HEK293 (cell line): ENCODE results near the gene SULT2B1.

Experiments
- GLIS2 ChIP-seq: fragments of 450-650 bp; formaldehyde crosslinking; IDR thresholded peaks from 2 replicates; pipeline ENCODE4 v1.5.1; 2016; ENCODE audit warnings: missing biosample characterization, missing genetic modification characterization
- KLF16 ChIP-seq: fragments of 450-650 bp; formaldehyde crosslinking; IDR thresholded peaks from 2 replicates; pipeline ENCODE4 v1.5.1; 2017; ENCODE audit warnings: missing biosample characterization, missing genetic modification characterization
- PRDM1 ChIP-seq: fragments of 450-650 bp; formaldehyde crosslinking; IDR thresholded peaks from 2 replicates; pipeline ENCODE4; 2016; ENCODE audit warnings: missing biosample characterization, missing genetic modification characterization
- REPIN1 ChIP-seq: fragments of 450-650 bp; formaldehyde crosslinking; IDR thresholded peaks from 2 replicates; pipeline ENCODE4 v1.5.1; 2017; ENCODE audit warnings: missing biosample characterization, missing genetic modification characterization, low read depth
- SALL2 ChIP-seq: fragments of 450-650 bp; formaldehyde crosslinking; IDR thresholded peaks from 2 replicates; pipeline ENCODE4 v1.5.0; 2017; ENCODE audit warnings: missing biosample characterization, mild to moderate bottlenecking, missing genetic modification characterization, borderline replicate concordance
- ZBTB1 ChIP-seq: fragments of 450-650 bp; formaldehyde crosslinking; IDR thresholded peaks from 2 replicates; pipeline ENCODE4 v1.5.1; 2016; ENCODE audit warnings: missing biosample characterization, missing genetic modification characterization
- ZBTB7A ChIP-seq: fragments of 450-650 bp; formaldehyde crosslinking; IDR thresholded peaks from 2 replicates; pipeline ENCODE4 v1.5.1; 2016; ENCODE audit warnings: low read depth, missing biosample characterization, missing genetic modification characterization
- ZIC2 ChIP-seq: fragments of 450-650 bp; formaldehyde crosslinking; IDR thresholded peaks from 2 replicates; pipeline ENCODE4 v1.5.1; 2016; ENCODE audit warnings: missing biosample characterization, missing genetic modification characterization
- ZNF121 ChIP-seq: fragments of 450-650 bp; formaldehyde crosslinking; IDR thresholded peaks from 2 replicates; pipeline ENCODE4 v1.5.1; 2016; ENCODE audit warnings: missing biosample characterization, missing genetic modification characterization
- ZNF132 ChIP-seq: fragments of 450-650 bp; formaldehyde crosslinking; IDR thresholded peaks from 2 replicates; pipeline ENCODE4 v1.5.1; 2017; ENCODE audit warnings: missing biosample characterization, missing genetic modification characterization, borderline replicate concordance
- ZNF174 ChIP-seq: fragments of 450-650 bp; formaldehyde crosslinking; IDR thresholded peaks from 2 replicates; pipeline ENCODE4 v1.5.0; 2017; ENCODE audit warnings: missing biosample characterization, mild to moderate bottlenecking, missing genetic modification characterization
- ZNF324 ChIP-seq: fragments of 450-650 bp; formaldehyde crosslinking; IDR thresholded peaks from 2 replicates; pipeline ENCODE4 v1.5.1; 2016; ENCODE audit warnings: missing biosample characterization, missing genetic modification characterization
- ZNF335 ChIP-seq: fragments of 450-650 bp; formaldehyde crosslinking; conservative IDR thresholded peaks from 2 replicates; pipeline ENCODE4 v1.5.1; 2016; ENCODE audit warnings: missing biosample characterization, missing genetic modification characterization
- ZNF366 ChIP-seq: fragments of 450-650 bp; formaldehyde crosslinking; conservative IDR thresholded peaks from 2 replicates; pipeline ENCODE4 v1.5.1; 2016; ENCODE audit warnings: missing biosample characterization, missing genetic modification characterization
- ZNF433 ChIP-seq: fragments of 450-650 bp; formaldehyde crosslinking; IDR thresholded peaks from 2 replicates; pipeline ENCODE4 v1.5.1; 2016; ENCODE audit warnings: missing biosample characterization, missing genetic modification characterization, low read depth
- ZNF473 ChIP-seq: fragments of 450-650 bp; formaldehyde crosslinking; IDR thresholded peaks from 2 replicates; pipeline ENCODE4 v1.5.1; 2017; ENCODE audit warnings: missing biosample characterization, missing genetic modification characterization
- ZNF48 ChIP-seq: fragments of 450-650 bp; formaldehyde crosslinking; IDR thresholded peaks from 2 replicates; pipeline ENCODE4 v1.5.1; 2016; ENCODE audit warnings: missing biosample characterization, missing genetic modification characterization
- ZNF501 ChIP-seq: fragments of 450-650 bp; formaldehyde crosslinking; IDR thresholded peaks from 2 replicates; pipeline ENCODE4 v1.5.1; 2016; ENCODE audit warnings: missing biosample characterization, missing genetic modification characterization
- ZNF596 ChIP-seq: fragments of 450-650 bp; IDR thresholded peaks from 2 replicates; pipeline ENCODE4 v1.5.0; 2018; ENCODE audit warnings: missing biosample characterization, mild to moderate bottlenecking, missing genetic modification characterization, moderate library complexity
- TF ChIP-seq, protein P1 (sequence below): fragments of 450-650 bp; formaldehyde crosslinking; IDR thresholded peaks from 2 replicates; pipeline ENCODE4 v1.5.1; 2017; ENCODE audit warnings: missing biosample characterization, missing genetic modification characterization
- TF ChIP-seq, protein P2 (sequence below): fragments of 450-650 bp; formaldehyde crosslinking; IDR thresholded peaks from 2 replicates; pipeline ENCODE4 v1.5.1; 2016; ENCODE audit warnings: missing biosample characterization, missing genetic modification characterization
- TF ChIP-seq, protein P3 (sequence below): fragments of 450-650 bp; formaldehyde crosslinking; IDR thresholded peaks from 2 replicates; pipeline ENCODE4 v1.5.1; 2016; ENCODE audit warnings: missing biosample characterization, missing genetic modification characterization
- TF ChIP-seq, protein P4 (sequence below): fragments of 450-650 bp; formaldehyde crosslinking; IDR thresholded peaks from 2 replicates; pipeline ENCODE4 v1.5.1; 2016; ENCODE audit warnings: missing biosample characterization, missing genetic modification characterization
- TF ChIP-seq, protein P5 (sequence below): fragments of 450-650 bp; formaldehyde crosslinking; IDR thresholded peaks from 2 replicates; pipeline ENCODE4 v1.5.1; 2017; ENCODE audit warnings: missing biosample characterization, missing genetic modification characterization
- TF ChIP-seq, protein P6 (sequence below): fragments of 450-650 bp; formaldehyde crosslinking; IDR thresholded peaks from 2 replicates; pipeline ENCODE4 v1.5.1; 2016; ENCODE audit warnings: missing biosample characterization, missing genetic modification characterization, borderline replicate concordance

SULT2B1 gene

GRCh38 chr19:48623556-48624066, 71.6 kb downstream of the SULT2B1 start (continued):
- TF ChIP-seq REPIN1 (tag by site-specific recombination) (no peak), ZNF335 (tag by site-specific recombination) (peak; percentile 77), ZNF132 (no peak), ZNF366 (tag by site-specific recombination) (peak; percentile 59), ZIC2 (tag by site-specific recombination) (no peak), ZNF473 (no peak), ZNF501 (peak; percentile 63; the same call in 1 of the 2 replicates), ZBTB1 (no peak), GLIS2 (tag by site-specific recombination) (no peak), ZNF121 (tag by site-specific recombination) (no peak), ZBTB7A (tag by site-specific recombination) (no peak), ZNF174 (tag by site-specific recombination) (no peak), SALL2 (tag by site-specific recombination) (no peak), ZNF433 (no peak), ZNF324 (tag by site-specific recombination) (no peak), ZNF48 (no peak), KLF16 (peak; percentile 59; the same call in 1 of the 2 replicates), ZNF596 (tag by site-specific recombination) (no peak), PRDM1 (tag by site-specific recombination) (peak; percentile 97)
- TF ChIP-seq, protein P1, sequence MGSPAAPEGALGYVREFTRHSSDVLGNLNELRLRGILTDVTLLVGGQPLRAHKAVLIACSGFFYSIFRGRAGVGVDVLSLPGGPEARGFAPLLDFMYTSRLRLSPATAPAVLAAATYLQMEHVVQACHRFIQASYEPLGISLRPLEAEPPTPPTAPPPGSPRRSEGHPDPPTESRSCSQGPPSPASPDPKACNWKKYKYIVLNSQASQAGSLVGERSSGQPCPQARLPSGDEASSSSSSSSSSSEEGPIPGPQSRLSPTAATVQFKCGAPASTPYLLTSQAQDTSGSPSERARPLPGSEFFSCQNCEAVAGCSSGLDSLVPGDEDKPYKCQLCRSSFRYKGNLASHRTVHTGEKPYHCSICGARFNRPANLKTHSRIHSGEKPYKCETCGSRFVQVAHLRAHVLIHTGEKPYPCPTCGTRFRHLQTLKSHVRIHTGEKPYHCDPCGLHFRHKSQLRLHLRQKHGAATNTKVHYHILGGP (tag by site-specific recombination) = no peak
- TF ChIP-seq, protein P2, sequence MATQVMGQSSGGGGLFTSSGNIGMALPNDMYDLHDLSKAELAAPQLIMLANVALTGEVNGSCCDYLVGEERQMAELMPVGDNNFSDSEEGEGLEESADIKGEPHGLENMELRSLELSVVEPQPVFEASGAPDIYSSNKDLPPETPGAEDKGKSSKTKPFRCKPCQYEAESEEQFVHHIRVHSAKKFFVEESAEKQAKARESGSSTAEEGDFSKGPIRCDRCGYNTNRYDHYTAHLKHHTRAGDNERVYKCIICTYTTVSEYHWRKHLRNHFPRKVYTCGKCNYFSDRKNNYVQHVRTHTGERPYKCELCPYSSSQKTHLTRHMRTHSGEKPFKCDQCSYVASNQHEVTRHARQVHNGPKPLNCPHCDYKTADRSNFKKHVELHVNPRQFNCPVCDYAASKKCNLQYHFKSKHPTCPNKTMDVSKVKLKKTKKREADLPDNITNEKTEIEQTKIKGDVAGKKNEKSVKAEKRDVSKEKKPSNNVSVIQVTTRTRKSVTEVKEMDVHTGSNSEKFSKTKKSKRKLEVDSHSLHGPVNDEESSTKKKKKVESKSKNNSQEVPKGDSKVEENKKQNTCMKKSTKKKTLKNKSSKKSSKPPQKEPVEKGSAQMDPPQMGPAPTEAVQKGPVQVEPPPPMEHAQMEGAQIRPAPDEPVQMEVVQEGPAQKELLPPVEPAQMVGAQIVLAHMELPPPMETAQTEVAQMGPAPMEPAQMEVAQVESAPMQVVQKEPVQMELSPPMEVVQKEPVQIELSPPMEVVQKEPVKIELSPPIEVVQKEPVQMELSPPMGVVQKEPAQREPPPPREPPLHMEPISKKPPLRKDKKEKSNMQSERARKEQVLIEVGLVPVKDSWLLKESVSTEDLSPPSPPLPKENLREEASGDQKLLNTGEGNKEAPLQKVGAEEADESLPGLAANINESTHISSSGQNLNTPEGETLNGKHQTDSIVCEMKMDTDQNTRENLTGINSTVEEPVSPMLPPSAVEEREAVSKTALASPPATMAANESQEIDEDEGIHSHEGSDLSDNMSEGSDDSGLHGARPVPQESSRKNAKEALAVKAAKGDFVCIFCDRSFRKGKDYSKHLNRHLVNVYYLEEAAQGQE (tag by site-specific recombination) = peak; percentile 12; the same call in 1 of the 2 replicates
- TF ChIP-seq, protein P3, sequence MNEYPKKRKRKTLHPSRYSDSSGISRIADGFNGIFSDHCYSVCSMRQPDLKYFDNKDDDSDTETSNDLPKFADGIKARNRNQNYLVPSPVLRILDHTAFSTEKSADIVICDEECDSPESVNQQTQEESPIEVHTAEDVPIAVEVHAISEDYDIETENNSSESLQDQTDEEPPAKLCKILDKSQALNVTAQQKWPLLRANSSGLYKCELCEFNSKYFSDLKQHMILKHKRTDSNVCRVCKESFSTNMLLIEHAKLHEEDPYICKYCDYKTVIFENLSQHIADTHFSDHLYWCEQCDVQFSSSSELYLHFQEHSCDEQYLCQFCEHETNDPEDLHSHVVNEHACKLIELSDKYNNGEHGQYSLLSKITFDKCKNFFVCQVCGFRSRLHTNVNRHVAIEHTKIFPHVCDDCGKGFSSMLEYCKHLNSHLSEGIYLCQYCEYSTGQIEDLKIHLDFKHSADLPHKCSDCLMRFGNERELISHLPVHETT (tag by site-specific recombination) = 0 out of 2 replicates have a peak, but pooled peaks have one; percentile 20
- TF ChIP-seq, protein P4, sequence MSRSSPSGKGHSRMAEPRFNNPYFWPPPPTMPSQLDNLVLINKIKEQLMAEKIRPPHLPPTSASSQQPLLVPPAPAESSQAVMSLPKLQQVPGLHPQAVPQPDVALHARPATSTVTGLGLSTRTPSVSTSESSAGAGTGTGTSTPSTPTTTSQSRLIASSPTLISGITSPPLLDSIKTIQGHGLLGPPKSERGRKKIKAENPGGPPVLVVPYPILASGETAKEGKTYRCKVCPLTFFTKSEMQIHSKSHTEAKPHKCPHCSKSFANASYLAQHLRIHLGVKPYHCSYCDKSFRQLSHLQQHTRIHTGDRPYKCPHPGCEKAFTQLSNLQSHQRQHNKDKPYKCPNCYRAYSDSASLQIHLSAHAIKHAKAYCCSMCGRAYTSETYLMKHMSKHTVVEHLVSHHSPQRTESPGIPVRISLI (tag by site-specific recombination) = peak; percentile 41; the same call in 1 of the 2 replicates
- TF ChIP-seq, protein P5, sequence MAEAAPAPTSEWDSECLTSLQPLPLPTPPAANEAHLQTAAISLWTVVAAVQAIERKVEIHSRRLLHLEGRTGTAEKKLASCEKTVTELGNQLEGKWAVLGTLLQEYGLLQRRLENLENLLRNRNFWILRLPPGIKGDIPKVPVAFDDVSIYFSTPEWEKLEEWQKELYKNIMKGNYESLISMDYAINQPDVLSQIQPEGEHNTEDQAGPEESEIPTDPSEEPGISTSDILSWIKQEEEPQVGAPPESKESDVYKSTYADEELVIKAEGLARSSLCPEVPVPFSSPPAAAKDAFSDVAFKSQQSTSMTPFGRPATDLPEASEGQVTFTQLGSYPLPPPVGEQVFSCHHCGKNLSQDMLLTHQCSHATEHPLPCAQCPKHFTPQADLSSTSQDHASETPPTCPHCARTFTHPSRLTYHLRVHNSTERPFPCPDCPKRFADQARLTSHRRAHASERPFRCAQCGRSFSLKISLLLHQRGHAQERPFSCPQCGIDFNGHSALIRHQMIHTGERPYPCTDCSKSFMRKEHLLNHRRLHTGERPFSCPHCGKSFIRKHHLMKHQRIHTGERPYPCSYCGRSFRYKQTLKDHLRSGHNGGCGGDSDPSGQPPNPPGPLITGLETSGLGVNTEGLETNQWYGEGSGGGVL (tag by site-specific recombination) = no peak
- TF ChIP-seq, protein P6, sequence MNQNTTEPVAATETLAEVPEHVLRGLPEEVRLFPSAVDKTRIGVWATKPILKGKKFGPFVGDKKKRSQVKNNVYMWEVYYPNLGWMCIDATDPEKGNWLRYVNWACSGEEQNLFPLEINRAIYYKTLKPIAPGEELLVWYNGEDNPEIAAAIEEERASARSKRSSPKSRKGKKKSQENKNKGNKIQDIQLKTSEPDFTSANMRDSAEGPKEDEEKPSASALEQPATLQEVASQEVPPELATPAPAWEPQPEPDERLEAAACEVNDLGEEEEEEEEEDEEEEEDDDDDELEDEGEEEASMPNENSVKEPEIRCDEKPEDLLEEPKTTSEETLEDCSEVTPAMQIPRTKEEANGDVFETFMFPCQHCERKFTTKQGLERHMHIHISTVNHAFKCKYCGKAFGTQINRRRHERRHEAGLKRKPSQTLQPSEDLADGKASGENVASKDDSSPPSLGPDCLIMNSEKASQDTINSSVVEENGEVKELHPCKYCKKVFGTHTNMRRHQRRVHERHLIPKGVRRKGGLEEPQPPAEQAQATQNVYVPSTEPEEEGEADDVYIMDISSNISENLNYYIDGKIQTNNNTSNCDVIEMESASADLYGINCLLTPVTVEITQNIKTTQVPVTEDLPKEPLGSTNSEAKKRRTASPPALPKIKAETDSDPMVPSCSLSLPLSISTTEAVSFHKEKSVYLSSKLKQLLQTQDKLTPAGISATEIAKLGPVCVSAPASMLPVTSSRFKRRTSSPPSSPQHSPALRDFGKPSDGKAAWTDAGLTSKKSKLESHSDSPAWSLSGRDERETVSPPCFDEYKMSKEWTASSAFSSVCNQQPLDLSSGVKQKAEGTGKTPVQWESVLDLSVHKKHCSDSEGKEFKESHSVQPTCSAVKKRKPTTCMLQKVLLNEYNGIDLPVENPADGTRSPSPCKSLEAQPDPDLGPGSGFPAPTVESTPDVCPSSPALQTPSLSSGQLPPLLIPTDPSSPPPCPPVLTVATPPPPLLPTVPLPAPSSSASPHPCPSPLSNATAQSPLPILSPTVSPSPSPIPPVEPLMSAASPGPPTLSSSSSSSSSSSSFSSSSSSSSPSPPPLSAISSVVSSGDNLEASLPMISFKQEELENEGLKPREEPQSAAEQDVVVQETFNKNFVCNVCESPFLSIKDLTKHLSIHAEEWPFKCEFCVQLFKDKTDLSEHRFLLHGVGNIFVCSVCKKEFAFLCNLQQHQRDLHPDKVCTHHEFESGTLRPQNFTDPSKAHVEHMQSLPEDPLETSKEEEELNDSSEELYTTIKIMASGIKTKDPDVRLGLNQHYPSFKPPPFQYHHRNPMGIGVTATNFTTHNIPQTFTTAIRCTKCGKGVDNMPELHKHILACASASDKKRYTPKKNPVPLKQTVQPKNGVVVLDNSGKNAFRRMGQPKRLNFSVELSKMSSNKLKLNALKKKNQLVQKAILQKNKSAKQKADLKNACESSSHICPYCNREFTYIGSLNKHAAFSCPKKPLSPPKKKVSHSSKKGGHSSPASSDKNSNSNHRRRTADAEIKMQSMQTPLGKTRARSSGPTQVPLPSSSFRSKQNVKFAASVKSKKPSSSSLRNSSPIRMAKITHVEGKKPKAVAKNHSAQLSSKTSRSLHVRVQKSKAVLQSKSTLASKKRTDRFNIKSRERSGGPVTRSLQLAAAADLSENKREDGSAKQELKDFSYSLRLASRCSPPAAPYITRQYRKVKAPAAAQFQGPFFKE (tag by site-specific recombination) = no peak
